ENCODE measurements around the gene ADAM19. TPM values are rescaled to one million over a fixed set of nuclear protein-coding genes. Genes with fewer than 3 reads are reported as not detected.

ADAM19 gene
- total and polyA plus RNA-seq, 9 donors = 11.0 to 27.7 (median 20.3) TPM

DNA sequence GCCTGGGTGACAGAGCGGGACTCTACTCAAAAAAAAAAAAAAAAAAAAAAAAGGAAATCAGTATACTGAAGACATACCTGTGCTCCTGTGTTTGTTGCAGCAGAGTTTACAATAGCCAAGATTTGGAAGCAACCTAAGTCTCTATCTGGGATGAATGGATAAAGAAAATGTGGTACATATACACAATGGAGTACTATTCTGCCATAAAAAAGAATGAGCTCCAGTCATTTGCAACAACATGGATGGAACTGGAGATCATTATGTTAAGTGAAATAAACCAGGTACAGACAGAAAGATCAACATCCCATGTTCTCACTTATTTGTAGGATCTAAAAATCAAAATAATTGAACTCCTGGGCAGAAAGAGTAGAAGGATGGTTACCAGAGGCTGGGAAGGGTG, 22.9 kb downstream of the ADAM19 start:
- no peaks in the 10 kb centered on the region for H3K36me3 ChIP-seq (ENCODE audit: control insufficient read depth, insufficient read depth, low read length)
- no CpG with 5 or more reads among the region's 1 CpG for WGBS (ENCODE audit: insufficient coverage)
- DNase-seq = no peak
- H3K9me3 ChIP-seq (replicated peaks; ENCODE audit: control insufficient read depth, low read depth, low read length) = no peaks in the 10 kb centered on the region
- no peak overlapping the region for H3K27ac ChIP-seq (ENCODE audit: low read length)
- no peaks in the 10 kb centered on the region for H3K27me3 ChIP-seq (ENCODE audit: control insufficient read depth, insufficient read depth, low read length)
- H3K4me3 ChIP-seq (ENCODE audit: low read length) = no peak overlapping the region
- H3K4me1 ChIP-seq (ENCODE audit: control insufficient read depth, insufficient read depth, low read length) = peaks cover 25% of the 10 kb centered on the region

DNA sequence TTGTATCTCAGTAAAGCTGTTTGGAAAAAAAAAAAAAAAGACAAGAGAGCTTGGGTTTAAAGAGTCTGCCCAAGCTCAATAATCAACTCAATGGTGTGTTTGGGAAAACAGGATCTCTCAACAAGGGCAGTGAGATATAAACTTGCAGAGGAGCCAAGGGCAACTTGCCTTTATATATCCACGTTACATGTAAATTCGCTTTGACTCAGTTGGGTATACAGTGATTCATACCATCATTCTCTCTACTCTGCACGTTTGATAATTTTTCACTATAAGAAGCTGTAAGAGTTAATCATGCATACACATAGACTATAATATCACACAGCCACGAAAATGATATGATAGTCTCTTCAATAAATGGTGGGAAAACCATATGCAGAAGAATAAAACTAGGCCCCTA, 24.9 kb downstream of the ADAM19 start:
- no peak overlapping the region for H3K4me3 ChIP-seq (ENCODE audit: low read length)
- H3K27ac ChIP-seq (ENCODE audit: low read length) = no peak overlapping the region
- H3K9me3 ChIP-seq (replicated peaks; ENCODE audit: control insufficient read depth, low read depth, low read length) = no peaks in the 10 kb centered on the region
- DNase-seq = no peak
- H3K4me1 ChIP-seq (ENCODE audit: control insufficient read depth, insufficient read depth, low read length) = peaks cover 36% of the 10 kb centered on the region
- no peaks in the 10 kb centered on the region for H3K36me3 ChIP-seq (ENCODE audit: control insufficient read depth, insufficient read depth, low read length)
- WGBS (ENCODE audit: insufficient coverage) = no CpG with 5 or more reads among the region's 4 CpGs
- no peaks in the 10 kb centered on the region for H3K27me3 ChIP-seq (ENCODE audit: control insufficient read depth, insufficient read depth, low read length)

DNA sequence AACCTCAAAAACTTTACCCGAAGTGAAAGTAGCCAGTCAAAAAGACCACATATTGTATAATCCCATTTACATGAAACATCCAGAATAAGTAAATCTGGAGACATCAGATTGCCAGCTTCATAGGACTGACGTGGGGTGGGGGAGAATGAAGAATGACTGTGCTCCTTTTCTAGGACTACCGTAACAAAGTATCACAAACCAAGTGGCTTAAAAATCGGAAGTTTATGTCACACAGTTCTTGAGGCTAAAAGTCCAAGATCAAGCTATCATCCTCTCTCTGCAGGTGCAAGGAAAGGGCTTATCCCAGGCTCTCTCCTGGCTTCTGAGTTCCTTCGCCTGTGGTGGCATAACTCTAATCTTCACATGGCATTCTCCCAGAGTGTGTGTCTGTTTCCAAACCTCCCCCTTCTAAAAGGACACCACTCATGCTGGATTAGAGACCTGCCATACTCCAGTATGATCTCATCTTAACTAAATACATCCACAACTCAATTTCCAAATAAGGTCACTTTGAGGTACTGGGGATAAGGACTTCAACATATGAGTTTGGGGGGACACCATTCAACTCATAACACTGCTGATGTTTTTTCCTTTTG, 25.5 kb downstream of the ADAM19 start:
- Histone ChIP-seq H3K4me1 (ENCODE audit: control insufficient read depth, insufficient read depth, low read length) (peaks cover 33% of the 10 kb centered on the region), H3K36me3 (ENCODE audit: control insufficient read depth, insufficient read depth, low read length) (no peaks in the 10 kb centered on the region), H3K9me3 (replicated peaks; ENCODE audit: control insufficient read depth, low read depth, low read length) (no peaks in the 10 kb centered on the region), H3K27me3 (ENCODE audit: control insufficient read depth, insufficient read depth, low read length) (no peaks in the 10 kb centered on the region), H3K4me3 (ENCODE audit: low read length) (no peak overlapping the region), H3K27ac (ENCODE audit: low read length) (no peak overlapping the region)
- no peak for DNase-seq
- WGBS (ENCODE audit: insufficient coverage) = 94% methylated on average over 2 of the region's 5 CpGs

DNA sequence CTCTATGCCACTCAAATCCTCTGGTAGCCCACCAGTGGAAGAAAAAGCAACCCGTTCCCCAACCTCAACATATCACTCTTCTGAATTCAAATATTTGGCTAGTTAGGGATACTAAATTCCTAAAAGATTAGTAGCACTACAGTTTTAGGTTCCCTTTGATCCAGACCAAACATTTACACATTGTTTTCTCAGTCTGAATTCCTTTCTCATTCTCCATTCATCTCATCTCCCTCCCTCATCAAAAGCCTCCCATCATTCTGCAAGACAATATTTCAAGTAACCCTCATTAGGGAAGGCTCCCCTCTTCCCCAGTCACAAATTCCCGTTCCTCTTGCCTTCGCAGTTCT, 26.3 kb downstream of the ADAM19 start:
- Histone ChIP-seq H3K4me1 (ENCODE audit: control insufficient read depth, insufficient read depth, low read length) (peaks cover 28% of the 10 kb centered on the region), H3K36me3 (ENCODE audit: control insufficient read depth, insufficient read depth, low read length) (no peaks in the 10 kb centered on the region), H3K27me3 (ENCODE audit: control insufficient read depth, insufficient read depth, low read length) (no peaks in the 10 kb centered on the region), H3K9me3 (replicated peaks; ENCODE audit: control insufficient read depth, low read depth, low read length) (no peaks in the 10 kb centered on the region), H3K27ac (ENCODE audit: low read length) (no peak overlapping the region), H3K4me3 (ENCODE audit: low read length) (no peak overlapping the region)
- DNase-seq = no peak
- WGBS (ENCODE audit: insufficient coverage) = no CpG with 5 or more reads among the region's 3 CpGs

DNA sequence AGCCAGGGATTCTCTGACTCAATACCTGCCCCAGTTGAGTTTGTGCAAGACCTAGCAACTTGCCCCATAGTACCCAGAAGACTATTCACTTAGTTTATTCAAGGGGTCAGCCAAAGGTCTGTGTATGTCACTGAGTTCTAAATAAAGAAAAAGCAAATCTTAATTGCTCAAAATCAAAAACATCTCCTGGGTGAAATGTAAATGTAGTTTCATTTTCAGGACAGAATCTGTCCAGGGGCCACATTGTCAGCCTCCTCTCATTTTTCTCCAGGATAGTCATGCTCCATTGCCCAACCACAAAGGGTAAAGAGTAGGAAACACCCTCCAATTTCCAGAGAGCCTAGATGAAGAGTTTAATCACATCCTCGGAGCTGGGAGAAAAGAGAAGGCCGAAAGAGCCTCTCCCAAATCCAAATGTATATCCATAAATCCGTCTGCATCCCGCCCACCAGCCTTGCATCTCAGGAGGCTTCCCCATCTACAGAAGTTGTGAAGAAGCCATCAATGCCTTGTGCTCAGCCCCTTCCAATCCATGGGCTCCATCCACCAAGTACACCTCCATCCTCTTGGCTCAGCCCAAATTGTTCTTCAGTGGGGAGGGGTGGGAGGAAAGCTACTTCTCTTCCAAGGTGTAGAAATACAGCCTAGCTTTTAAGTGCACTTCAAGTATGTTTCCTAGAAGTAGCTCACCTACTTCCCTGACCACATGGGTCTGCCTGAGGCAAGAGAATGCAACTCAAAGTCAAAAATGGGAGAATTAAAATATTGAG, 26.9 kb downstream of the ADAM19 start:
- Histone ChIP-seq H3K9me3 (replicated peaks; ENCODE audit: control insufficient read depth, low read depth, low read length) (no peaks in the 10 kb centered on the region), H3K4me3 (ENCODE audit: low read length) (no peak overlapping the region), H3K36me3 (ENCODE audit: control insufficient read depth, insufficient read depth, low read length) (no peaks in the 10 kb centered on the region), H3K27me3 (ENCODE audit: control insufficient read depth, insufficient read depth, low read length) (no peaks in the 10 kb centered on the region), H3K27ac (ENCODE audit: low read length) (no peak overlapping the region), H3K4me1 (ENCODE audit: control insufficient read depth, insufficient read depth, low read length) (peaks cover 29% of the 10 kb centered on the region)
- 64% methylated on average over 4 of the region's 4 CpGs for WGBS (ENCODE audit: insufficient coverage)
- no peak for DNase-seq

DNA sequence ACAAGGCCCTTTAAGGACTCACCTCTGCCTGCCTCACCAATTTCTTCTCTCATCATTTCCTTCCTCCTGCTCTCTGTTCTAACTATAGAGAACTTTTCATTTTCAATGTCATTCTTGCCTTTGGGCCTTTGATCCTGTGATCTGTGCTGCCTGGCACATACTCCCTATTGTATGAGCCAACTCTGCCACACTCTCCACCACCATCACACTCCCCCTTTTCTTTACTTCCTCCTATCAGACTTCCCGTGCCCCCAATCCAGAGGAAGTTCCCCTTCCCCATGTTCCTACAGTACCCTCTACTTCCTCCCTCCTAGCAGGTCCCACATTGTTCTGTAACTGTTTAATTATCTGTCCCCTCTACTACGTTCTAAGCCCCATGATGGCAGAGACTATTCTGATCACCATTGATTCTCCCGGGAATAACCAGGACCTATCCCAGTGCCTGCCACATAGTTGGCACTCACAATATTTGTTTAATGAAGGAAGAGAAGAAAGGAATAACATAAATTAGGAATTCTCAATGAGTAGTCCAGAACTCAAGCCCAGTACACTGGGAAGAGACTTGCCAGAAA, 27.5 kb downstream of the ADAM19 start:
- Histone ChIP-seq H3K4me1 (ENCODE audit: control insufficient read depth, insufficient read depth, low read length) (peaks cover 29% of the 10 kb centered on the region), H3K4me3 (ENCODE audit: low read length) (no peak overlapping the region), H3K27ac (ENCODE audit: low read length) (no peak overlapping the region), H3K36me3 (ENCODE audit: control insufficient read depth, insufficient read depth, low read length) (no peaks in the 10 kb centered on the region), H3K27me3 (ENCODE audit: control insufficient read depth, insufficient read depth, low read length) (no peaks in the 10 kb centered on the region), H3K9me3 (replicated peaks; ENCODE audit: control insufficient read depth, low read depth, low read length) (no peaks in the 10 kb centered on the region)
- 85% methylated on average over 2 of the region's 3 CpGs for WGBS (ENCODE audit: insufficient coverage)
- no peak for DNase-seq

DNA sequence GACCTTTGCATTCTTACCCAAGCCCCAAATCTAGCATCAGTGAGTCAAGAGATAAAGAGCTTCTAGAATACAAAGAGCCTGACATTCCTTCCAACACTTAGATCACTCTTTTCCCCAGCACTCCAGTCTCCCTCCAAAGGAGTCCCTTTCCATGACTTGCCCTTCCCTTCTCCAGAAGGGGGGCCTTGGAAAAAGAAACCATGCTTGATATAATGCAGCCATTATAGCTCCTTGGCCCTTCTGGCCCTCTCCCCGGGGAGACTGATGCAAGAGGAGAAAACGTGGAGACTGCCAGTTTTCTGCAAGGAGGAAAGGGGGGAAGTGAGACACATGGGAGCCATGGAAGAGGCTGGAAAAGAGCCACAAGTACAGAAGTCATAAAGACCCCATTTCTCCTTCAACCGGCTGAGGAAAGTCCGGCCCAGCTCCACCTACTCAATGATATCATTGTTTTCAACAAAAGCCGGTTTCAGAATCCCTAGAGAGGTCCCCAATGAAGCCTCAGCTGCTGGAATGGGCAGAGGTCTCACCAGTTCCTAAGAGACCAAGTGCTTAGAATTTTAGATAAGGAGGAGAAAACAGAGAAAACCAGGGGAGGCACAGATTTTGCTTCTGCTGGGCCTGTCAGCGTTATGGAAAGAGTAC, 29.0 kb downstream of the ADAM19 start:
- Histone ChIP-seq H3K4me1 (ENCODE audit: control insufficient read depth, insufficient read depth, low read length) (peaks cover 37% of the 10 kb centered on the region), H3K27ac (ENCODE audit: low read length) (peak overlapping the region; percentile 29), H3K27me3 (ENCODE audit: control insufficient read depth, insufficient read depth, low read length) (no peaks in the 10 kb centered on the region), H3K9me3 (replicated peaks; ENCODE audit: control insufficient read depth, low read depth, low read length) (no peaks in the 10 kb centered on the region), H3K36me3 (ENCODE audit: control insufficient read depth, insufficient read depth, low read length) (no peaks in the 10 kb centered on the region), H3K4me3 (ENCODE audit: low read length) (no peak overlapping the region)
- 40% methylated on average over 2 of the region's 6 CpGs for WGBS (ENCODE audit: insufficient coverage)
- peak; percentile 92 for DNase-seq

DNA sequence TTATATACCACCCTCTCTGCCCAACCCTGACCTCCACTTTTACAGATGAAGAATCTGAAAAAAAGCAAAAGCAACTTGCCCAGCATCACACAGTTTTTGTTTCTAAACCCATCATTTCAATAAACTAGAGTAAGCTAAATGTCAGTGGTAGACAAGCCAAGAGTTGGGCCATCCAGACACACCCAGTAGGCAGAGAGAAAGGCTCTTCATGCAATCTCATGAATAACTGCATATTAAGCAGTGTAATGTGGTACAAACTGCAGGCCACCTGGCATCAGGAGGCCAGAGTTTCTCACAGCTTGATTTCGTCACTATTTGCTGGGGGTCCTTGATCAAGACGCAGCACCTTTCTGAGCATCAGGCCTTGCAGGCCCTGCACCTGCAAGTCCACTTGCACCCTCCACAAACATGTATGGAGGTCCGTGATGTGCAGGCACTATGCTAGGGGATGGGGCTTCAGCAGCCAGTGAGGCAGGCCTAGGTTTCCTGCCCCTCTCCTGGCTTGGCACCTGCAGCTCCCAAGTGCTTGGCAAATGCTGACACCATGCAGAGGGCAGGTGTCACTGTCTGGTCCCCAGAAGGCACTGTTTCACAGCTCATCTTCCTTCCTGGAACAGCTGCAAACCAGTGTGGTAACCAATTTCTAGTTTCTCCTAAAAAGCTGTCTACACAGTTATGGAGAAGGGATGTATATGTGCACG, 29.8 kb downstream of the ADAM19 start:
- H3K4me1 ChIP-seq (ENCODE audit: control insufficient read depth, insufficient read depth, low read length) = peaks cover 46% of the 10 kb centered on the region
- H3K4me3 ChIP-seq (ENCODE audit: low read length) = no peak overlapping the region
- no peaks in the 10 kb centered on the region for H3K9me3 ChIP-seq (replicated peaks; ENCODE audit: control insufficient read depth, low read depth, low read length)
- H3K27ac ChIP-seq (ENCODE audit: low read length) = no peak overlapping the region
- H3K27me3 ChIP-seq (ENCODE audit: control insufficient read depth, insufficient read depth, low read length) = no peaks in the 10 kb centered on the region
- H3K36me3 ChIP-seq (ENCODE audit: control insufficient read depth, insufficient read depth, low read length) = no peaks in the 10 kb centered on the region
- WGBS (ENCODE audit: insufficient coverage) = 85% methylated on average over 3 of the region's 4 CpGs
- DNase-seq = no peak

DNA sequence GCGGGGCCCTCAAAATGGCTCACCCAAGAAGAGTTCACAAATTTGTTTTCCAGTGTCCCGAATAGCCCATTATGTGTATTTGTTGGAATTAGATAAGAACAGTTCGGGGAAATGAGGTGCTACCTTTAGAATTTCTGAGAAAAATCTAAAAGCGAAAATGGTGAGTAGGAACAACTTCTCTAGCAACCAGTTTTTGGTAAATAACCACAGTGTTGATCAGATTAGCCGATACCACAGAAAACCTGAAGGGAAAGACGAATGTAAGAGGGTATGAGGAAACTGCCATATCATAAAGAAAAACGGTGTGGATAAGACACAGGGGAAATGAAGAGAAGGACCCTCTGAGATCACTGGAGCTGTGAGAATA, 31.0 kb downstream of the ADAM19 start:
- Histone ChIP-seq H3K9me3 (replicated peaks; ENCODE audit: control insufficient read depth, low read depth, low read length) (no peaks in the 10 kb centered on the region), H3K27me3 (ENCODE audit: control insufficient read depth, insufficient read depth, low read length) (no peaks in the 10 kb centered on the region), H3K4me1 (ENCODE audit: control insufficient read depth, insufficient read depth, low read length) (peaks cover 50% of the 10 kb centered on the region), H3K27ac (ENCODE audit: low read length) (peak overlapping the region; percentile 14), H3K4me3 (ENCODE audit: low read length) (no peak overlapping the region), H3K36me3 (ENCODE audit: control insufficient read depth, insufficient read depth, low read length) (no peaks in the 10 kb centered on the region)
- DNase-seq = no peak
- no CpG with 5 or more reads among the region's 7 CpGs for WGBS (ENCODE audit: insufficient coverage)
